ENCODE results near the gene BLVRA. TPM values are rescaled to one million over a fixed set of nuclear protein-coding genes. Genes with fewer than 3 reads are reported as not detected.

BLVRA gene
- total and polyA plus RNA-seq, 7 donors, result 22.9 to 105 (median 60.4) TPM

- 72 to 73% methylated on average over 5 of the region's 5 CpGs for WGBS, 2 donors
- no peak for DNase-seq
- no peaks in the 10 kb centered on the region for H3K36me3 ChIP-seq
- H3K27ac ChIP-seq, result no peak overlapping the region
- H3K4me3 ChIP-seq, result no peak overlapping the region
- intact Hi-C loops (cut with DNase I), result no loop called here
- no peaks in the 10 kb centered on the region for H3K4me1 ChIP-seq
- TF ChIP-seq, protein P1, sequence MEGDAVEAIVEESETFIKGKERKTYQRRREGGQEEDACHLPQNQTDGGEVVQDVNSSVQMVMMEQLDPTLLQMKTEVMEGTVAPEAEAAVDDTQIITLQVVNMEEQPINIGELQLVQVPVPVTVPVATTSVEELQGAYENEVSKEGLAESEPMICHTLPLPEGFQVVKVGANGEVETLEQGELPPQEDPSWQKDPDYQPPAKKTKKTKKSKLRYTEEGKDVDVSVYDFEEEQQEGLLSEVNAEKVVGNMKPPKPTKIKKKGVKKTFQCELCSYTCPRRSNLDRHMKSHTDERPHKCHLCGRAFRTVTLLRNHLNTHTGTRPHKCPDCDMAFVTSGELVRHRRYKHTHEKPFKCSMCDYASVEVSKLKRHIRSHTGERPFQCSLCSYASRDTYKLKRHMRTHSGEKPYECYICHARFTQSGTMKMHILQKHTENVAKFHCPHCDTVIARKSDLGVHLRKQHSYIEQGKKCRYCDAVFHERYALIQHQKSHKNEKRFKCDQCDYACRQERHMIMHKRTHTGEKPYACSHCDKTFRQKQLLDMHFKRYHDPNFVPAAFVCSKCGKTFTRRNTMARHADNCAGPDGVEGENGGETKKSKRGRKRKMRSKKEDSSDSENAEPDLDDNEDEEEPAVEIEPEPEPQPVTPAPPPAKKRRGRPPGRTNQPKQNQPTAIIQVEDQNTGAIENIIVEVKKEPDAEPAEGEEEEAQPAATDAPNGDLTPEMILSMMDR (IDR thresholded peaks at IDR 0.05), result no peak
- TF ChIP-seq POLR2AphosphoS5 (IDR thresholded peaks at IDR 0.05) (no peak), EP300 (IDR thresholded peaks at IDR 0.05) (no peak), POLR2A (IDR thresholded peaks at IDR 0.05) (no peak)
- H3K9me3 ChIP-seq, result no peaks in the 10 kb centered on the region
- H3K27me3 ChIP-seq, result no peaks in the 10 kb centered on the region
Measured at GRCh38 chr7:43749383-43749940, 9.0 kb upstream of the BLVRA start.

DNA sequence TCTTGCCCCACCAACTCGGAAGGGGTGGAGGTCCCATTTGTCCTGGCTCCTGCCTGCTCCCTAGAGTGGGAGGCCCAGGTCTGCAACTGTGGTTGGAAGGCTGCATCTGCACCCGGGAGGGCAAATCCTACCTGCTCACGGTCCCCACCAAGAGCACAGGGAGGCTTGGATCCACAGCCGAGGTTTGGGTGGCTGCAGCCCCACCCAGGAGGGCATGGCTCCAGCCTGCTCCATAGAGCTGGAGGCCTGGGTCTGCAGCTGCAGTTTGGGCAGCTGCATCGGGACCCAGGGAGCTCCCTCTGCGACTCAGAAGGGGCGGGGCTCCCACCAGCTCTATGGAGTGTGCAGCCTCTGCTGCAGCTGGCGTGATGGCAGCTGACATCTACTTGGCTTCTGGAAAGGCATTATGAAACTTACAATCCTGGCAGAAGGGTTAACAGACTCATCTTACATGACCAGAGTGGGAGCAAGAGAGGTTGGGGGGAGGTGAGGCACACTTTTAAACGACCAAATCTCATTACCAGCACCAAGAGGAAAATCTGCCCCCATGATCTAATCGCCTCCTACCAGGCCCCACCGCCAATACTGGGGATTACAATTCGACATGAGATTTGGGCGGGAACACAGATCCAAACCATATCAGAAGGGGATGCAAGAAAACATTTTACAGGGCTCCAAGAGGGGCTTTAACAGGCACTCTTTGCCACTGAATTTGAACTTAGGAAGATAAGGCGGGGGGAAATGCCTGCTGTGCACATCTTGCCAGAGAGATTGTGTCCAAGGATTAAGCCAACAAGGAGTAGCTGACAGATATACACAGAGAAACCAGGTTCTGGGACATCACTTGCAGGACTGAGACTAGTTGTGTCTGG is 8.2 kb upstream of the BLVRA start:
- H3K27ac ChIP-seq, result no peak overlapping the region
- no peaks in the 10 kb centered on the region for H3K36me3 ChIP-seq
- H3K9me3 ChIP-seq, result no peaks in the 10 kb centered on the region
- 76 to 79% methylated on average over 14 of the region's 14 CpGs for WGBS, 2 donors
- H3K27me3 ChIP-seq, result no peaks in the 10 kb centered on the region
- TF ChIP-seq EP300 (IDR thresholded peaks at IDR 0.05) (no peak), POLR2A (IDR thresholded peaks at IDR 0.05) (no peak), POLR2AphosphoS5 (IDR thresholded peaks at IDR 0.05) (no peak)
- TF ChIP-seq, protein P1 (IDR thresholded peaks at IDR 0.05), result no peak
- no peak for DNase-seq
- H3K4me3 ChIP-seq, result no peak overlapping the region
- H3K4me1 ChIP-seq, result no peaks in the 10 kb centered on the region
- intact Hi-C loops (cut with DNase I), result no loop called here

DNA sequence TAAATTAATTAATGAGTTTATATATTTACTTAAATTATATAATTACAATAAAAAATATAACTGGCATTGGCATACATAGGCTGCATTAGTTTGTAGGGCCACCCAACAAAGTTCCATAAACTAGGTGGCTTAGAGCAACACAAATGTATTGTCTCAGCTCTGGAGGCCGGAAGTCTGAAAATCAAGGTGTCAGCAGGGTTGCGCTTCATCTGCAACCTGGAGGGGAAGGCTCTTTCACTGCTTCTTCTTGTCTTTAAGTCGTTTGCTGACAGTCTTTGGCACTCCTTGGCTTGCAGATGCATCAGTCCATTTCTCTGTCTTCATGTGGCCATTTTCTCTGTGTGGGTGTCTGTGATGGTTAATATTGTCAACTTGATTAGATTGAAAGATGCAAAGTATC is 6.1 kb upstream of the BLVRA start:
- Histone ChIP-seq H3K27me3 (no peaks in the 10 kb centered on the region), H3K4me3 (no peak overlapping the region), H3K4me1 (no peaks in the 10 kb centered on the region), H3K9me3 (no peaks in the 10 kb centered on the region), H3K36me3 (no peaks in the 10 kb centered on the region), H3K27ac (no peak overlapping the region)
- intact Hi-C loops (cut with DNase I), result no loop called here
- DNase-seq, result no peak
- TF ChIP-seq POLR2A (IDR thresholded peaks at IDR 0.05) (no peak), POLR2AphosphoS5 (IDR thresholded peaks at IDR 0.05) (no peak), EP300 (IDR thresholded peaks at IDR 0.05) (no peak)
- TF ChIP-seq, protein P1 (IDR thresholded peaks at IDR 0.05), result no peak
- 73 to 87% methylated on average over 3 of the region's 3 CpGs for WGBS, 2 donors

GRCh38 chr7:43753271-43753810 is 5.1 kb upstream of the BLVRA start:
- Histone ChIP-seq H3K36me3 (no peaks in the 10 kb centered on the region), H3K27ac (no peak overlapping the region), H3K4me1 (peaks cover 0 to 5% (median 3%) of the 10 kb centered on the region in 4 donors), H3K4me3 (no peak overlapping the region), H3K9me3 (no peaks in the 10 kb centered on the region), H3K27me3 (no peaks in the 10 kb centered on the region)
- TF ChIP-seq, protein P1 (IDR thresholded peaks at IDR 0.05), result no peak
- TF ChIP-seq EP300 (IDR thresholded peaks at IDR 0.05) (no peak), POLR2A (IDR thresholded peaks at IDR 0.05) (no peak)
- WGBS, 2 donors, result 68 to 100% methylated on average over 1 of the region's 1 CpG
- DNase-seq, result no peak
- intact Hi-C loops (cut with DNase I), result no loop called here
